T-helper 1 cell treated with Interleukin-12 subunit alpha and Interleukin-12 subunit beta and Interleukin-4 antibody, amounts not matched to agents 30 μg/mL and 1 μg/mL, for 36 hours (primary cell): ENCODE results near the gene VIPR2.
"Not testable (repeated sequence)": the region's sequence is repeated elsewhere in the genome, so short reads cannot be mapped to it uniquely, and the experiment has no call there.

ENCODE experiments used
- H3K27ac Mint-ChIP-seq: one replicate; pipeline ENCODE4 v1.8.0; 2021; ENCODE audit warnings: mild to moderate bottlenecking, mixed read lengths
- H3K27me3 Mint-ChIP-seq: one replicate; pipeline ENCODE4 v1.8.0; 2021; ENCODE audit warnings: low read depth, mixed read lengths
- H3K36me3 Mint-ChIP-seq: one replicate; pipeline ENCODE4 v1.8.0; 2021; ENCODE audit warnings: low read depth, mixed read lengths
- H3K4me1 Mint-ChIP-seq: one replicate; pipeline ENCODE4 v1.8.0; 2021; ENCODE audit warnings: low read depth, mixed read lengths
- H3K4me3 Mint-ChIP-seq: one replicate; pipeline ENCODE4 v1.8.0; 2021; ENCODE audit warnings: mild to moderate bottlenecking, moderate library complexity, mixed read lengths
- H3K9me3 Mint-ChIP-seq: one replicate; pipeline ENCODE4 v1.8.0; 2021; ENCODE audit warnings: mixed read lengths

Gene VIPR2, protein sequence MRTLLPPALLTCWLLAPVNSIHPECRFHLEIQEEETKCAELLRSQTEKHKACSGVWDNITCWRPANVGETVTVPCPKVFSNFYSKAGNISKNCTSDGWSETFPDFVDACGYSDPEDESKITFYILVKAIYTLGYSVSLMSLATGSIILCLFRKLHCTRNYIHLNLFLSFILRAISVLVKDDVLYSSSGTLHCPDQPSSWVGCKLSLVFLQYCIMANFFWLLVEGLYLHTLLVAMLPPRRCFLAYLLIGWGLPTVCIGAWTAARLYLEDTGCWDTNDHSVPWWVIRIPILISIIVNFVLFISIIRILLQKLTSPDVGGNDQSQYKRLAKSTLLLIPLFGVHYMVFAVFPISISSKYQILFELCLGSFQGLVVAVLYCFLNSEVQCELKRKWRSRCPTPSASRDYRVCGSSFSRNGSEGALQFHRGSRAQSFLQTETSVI

DNA sequence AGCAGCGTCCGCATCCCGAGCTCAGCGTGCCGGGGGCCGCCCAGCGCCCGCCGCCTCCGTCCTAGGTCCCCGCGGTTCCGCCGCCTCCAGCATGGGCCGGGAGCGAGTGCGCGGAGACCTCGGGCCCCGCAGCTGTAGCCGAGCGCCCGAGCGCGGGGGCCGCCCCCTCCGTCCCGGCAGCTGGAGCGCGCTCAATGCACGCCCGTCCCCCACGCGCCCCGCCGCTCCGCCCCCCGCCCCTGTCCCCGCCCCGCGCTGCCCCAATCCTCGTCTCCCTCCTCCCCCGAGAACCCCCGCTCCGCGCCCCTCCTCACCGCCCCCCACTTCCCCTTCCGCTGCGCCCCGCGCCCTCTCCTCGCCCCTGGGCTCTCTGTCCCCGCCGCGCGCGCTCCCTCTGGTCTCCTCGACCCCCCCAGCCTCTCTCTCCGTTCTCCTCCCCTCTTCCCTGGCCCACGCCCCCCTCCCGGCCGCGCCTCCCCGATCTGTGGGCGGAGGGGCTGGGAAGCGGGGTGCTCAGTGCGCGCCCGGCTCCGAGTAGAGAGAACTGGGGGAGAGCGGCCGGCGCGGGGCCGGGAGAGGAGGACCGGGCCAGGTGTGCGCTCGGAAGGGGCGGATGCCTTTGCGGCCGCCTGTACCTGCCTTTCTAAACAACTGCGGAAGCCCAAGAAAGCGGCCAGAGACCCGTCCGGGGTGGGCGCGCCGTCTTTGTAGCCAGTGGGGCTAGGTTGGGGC is at the start of gene VIPR2:
VIPR2 (minus strand) TSS at position 110 of the 732 bp plus-strand sequence; CDS start at position 14, 96 bp downstream.
- Mint-ChIP-seq H3K4me1 (peaks cover 2% of the 10 kb centered on the region), H3K27ac (no peak within 1 kb of the TSS), H3K9me3 (no peaks in the 10 kb centered on the region), H3K36me3 (no peaks in the 10 kb centered on the region), H3K27me3 (peaks cover 28% of the 10 kb centered on the region), H3K4me3 (peak within 1 kb of the TSS; percentile 42)

- Mint-ChIP-seq H3K36me3 (no peaks in the 10 kb centered on the region), H3K27me3 (peaks cover 4% of the 10 kb centered on the region), H3K4me3 (no peak overlapping the region), H3K4me1 (peaks cover 29% of the 10 kb centered on the region), H3K27ac (no peak overlapping the region), H3K9me3 (no peaks in the 10 kb centered on the region)
These were observed 49.0 kb upstream of the VIPR2 start for GRCh38 chr7:159193543-159194090.

DNA sequence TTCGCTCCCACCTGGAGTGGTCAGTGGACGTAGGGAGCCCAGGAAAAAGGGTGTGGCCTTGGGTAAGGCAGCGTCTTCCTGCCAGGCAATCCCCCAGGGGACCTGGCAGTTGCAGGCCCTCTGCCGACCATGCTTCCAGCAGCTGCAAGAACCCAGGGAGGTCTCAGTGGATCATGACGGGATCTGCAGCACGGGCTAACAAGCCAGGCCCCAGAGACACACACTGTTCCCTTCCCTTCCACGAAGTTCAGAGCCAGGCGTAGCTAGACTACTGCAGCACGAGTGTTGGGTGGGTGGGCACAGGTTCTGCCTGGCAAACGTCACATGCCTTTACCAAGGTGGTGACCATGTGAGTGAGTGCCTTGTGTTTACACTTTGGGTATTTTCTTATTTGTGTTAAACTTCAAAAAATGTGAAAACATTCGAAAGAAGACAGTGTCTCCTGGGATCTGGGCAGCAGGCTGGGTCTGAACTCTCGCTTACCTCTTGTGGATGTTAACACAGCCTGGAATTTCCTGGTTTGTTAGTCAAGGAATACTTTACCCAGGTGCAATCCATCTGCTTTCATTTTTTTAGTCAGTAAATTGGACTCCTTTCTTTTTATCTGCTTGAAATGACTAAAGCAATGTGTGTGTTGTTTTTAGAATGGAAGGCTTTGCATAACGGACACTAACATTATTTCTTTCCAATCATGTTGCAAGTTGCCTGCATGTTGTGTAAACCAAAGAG is 48.2 kb upstream of the VIPR2 start:
- Mint-ChIP-seq H3K4me1 (peaks cover 26% of the 10 kb centered on the region), H3K27me3 (peaks cover 4% of the 10 kb centered on the region), H3K27ac (no peak overlapping the region), H3K36me3 (no peaks in the 10 kb centered on the region), H3K9me3 (no peaks in the 10 kb centered on the region), H3K4me3 (no peak overlapping the region)

DNA sequence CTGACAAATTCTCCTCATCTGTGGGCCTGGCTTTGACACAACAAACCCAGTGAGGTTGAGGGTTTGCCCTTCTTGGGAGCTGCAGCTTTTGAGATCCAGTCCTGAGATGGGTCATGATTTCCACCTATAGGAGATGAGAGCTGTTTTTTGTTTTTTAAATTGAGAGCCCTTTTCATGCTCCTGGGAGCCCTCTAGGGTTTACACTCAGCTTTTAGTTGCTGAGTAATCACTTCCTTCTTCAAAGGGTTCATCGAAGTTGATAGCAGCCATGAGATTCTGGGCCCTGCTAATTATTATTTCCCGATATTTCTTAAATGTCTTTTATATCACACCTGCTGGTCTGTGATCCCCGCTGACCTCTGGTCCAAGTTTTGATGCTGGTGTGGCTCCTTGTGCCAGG is 47.3 kb upstream of the VIPR2 start:
- H3K27me3 Mint-ChIP-seq = peaks cover 4% of the 10 kb centered on the region
- no peak overlapping the region for H3K27ac Mint-ChIP-seq
- H3K9me3 Mint-ChIP-seq = no peaks in the 10 kb centered on the region
- no peaks in the 10 kb centered on the region for H3K36me3 Mint-ChIP-seq
- H3K4me1 Mint-ChIP-seq = peaks cover 17% of the 10 kb centered on the region
- H3K4me3 Mint-ChIP-seq = no peak overlapping the region

- Mint-ChIP-seq H3K4me3 (no peak overlapping the region), H3K27me3 (peaks cover 10% of the 10 kb centered on the region), H3K27ac (no peak overlapping the region), H3K4me1 (peaks cover 11% of the 10 kb centered on the region), H3K36me3 (no peaks in the 10 kb centered on the region), H3K9me3 (peaks cover 3% of the 10 kb centered on the region)
These were observed 46.6 kb upstream of the VIPR2 start for GRCh38 chr7:159191236-159191635.

GRCh38 chr7:159188011-159188410 is 43.3 kb upstream of the VIPR2 start:
- no peaks in the 10 kb centered on the region for H3K36me3 Mint-ChIP-seq
- H3K4me1 Mint-ChIP-seq = peaks cover 2% of the 10 kb centered on the region
- no peak overlapping the region for H3K27ac Mint-ChIP-seq
- H3K27me3 Mint-ChIP-seq = peaks cover 33% of the 10 kb centered on the region
- H3K4me3 Mint-ChIP-seq = no peak overlapping the region
- peaks cover 11% of the 10 kb centered on the region for H3K9me3 Mint-ChIP-seq

GRCh38 chr7:159179241-159179640 is 34.6 kb upstream of the VIPR2 start:
- H3K27ac Mint-ChIP-seq = no peak overlapping the region
- peaks cover 7% of the 10 kb centered on the region for H3K4me1 Mint-ChIP-seq
- H3K9me3 Mint-ChIP-seq = peaks cover 22% of the 10 kb centered on the region
- peaks cover 22% of the 10 kb centered on the region for H3K27me3 Mint-ChIP-seq
- H3K36me3 Mint-ChIP-seq = no peaks in the 10 kb centered on the region
- H3K4me3 Mint-ChIP-seq = no peak overlapping the region

- Mint-ChIP-seq H3K27ac (no peak overlapping the region), H3K9me3 (peaks cover 38% of the 10 kb centered on the region), H3K27me3 (peaks cover 13% of the 10 kb centered on the region), H3K4me1 (peaks cover 7% of the 10 kb centered on the region), H3K36me3 (no peaks in the 10 kb centered on the region), H3K4me3 (no peak overlapping the region)
These were observed 32.8 kb upstream of the VIPR2 start for GRCh38 chr7:159177284-159177953.

- no peak overlapping the region for H3K4me3 Mint-ChIP-seq
These were observed 31.1 kb upstream of the VIPR2 start for GRCh38 chr7:159175792-159176191.

DNA sequence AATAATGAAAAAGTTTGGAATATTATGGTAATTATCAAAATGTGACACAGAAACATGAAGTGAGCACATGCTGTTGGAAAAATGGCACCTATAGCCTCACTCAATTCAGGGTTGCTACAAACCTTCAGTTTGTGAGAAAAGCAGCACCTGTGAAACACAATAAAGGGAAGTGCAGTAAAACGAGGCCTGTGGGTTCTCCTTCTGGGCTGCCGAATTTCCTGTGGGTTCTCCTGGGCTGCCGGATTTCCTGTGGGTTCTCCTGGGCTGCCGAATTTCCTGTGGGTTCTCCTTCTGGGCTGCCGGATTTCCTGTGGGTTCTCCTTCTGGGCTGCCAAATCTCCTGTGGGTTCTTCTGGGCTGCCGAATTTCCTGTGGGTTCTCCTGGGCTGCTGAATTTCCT is 30.4 kb upstream of the VIPR2 start:
- not testable (repeated sequence) for H3K4me1 Mint-ChIP-seq, H3K27ac Mint-ChIP-seq, H3K36me3 Mint-ChIP-seq, H3K4me3 Mint-ChIP-seq
- H3K9me3 Mint-ChIP-seq = peaks cover 38% of the 10 kb centered on the region
- peaks cover 11% of the 10 kb centered on the region for H3K27me3 Mint-ChIP-seq

More at GRCh38 chr7:159175792-159176191, 31.1 kb upstream of the VIPR2 start:
- Mint-ChIP-seq H3K27ac (peak overlapping the region; percentile 76), H3K4me1 (peaks cover 7% of the 10 kb centered on the region), H3K36me3 (no peaks in the 10 kb centered on the region), H3K9me3 (peaks cover 38% of the 10 kb centered on the region), H3K27me3 (peaks cover 13% of the 10 kb centered on the region)

GRCh38 chr7:159172400-159172799 is 27.7 kb upstream of the VIPR2 start:
- H3K27me3 Mint-ChIP-seq = no peaks in the 10 kb centered on the region
- H3K36me3 Mint-ChIP-seq = no peaks in the 10 kb centered on the region
- H3K9me3 Mint-ChIP-seq = peaks cover 32% of the 10 kb centered on the region
- H3K4me3 Mint-ChIP-seq = no peak overlapping the region
- peaks cover 7% of the 10 kb centered on the region for H3K4me1 Mint-ChIP-seq
- H3K27ac Mint-ChIP-seq = no peak overlapping the region

GRCh38 chr7:159169391-159169790 is 24.7 kb upstream of the VIPR2 start:
- peaks cover 18% of the 10 kb centered on the region for H3K9me3 Mint-ChIP-seq
- no peaks in the 10 kb centered on the region for H3K27me3 Mint-ChIP-seq
- H3K36me3 Mint-ChIP-seq = no peaks in the 10 kb centered on the region
- H3K4me1 Mint-ChIP-seq = no peaks in the 10 kb centered on the region
- H3K27ac Mint-ChIP-seq = no peak overlapping the region
- H3K4me3 Mint-ChIP-seq = no peak overlapping the region

DNA sequence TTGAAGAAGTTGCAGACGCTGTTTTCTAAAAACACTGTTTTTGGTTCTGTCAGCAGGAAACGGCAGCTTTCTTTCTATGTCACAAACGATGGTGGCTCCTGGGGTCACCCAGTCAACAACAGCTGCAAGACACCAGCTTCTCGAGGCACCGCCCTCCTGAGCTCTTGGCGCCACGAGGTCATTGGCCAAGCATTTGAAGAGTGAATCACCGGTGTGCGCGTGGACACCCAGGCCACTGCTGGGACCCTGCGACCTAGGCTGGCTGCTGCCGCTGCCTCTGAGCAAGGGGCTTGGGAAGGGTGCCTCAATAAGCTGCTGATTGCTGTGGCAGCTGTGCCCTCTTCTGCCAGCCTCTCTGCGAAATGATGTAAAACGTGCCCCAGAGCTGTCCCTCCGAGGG is 22.5 kb upstream of the VIPR2 start:
- Mint-ChIP-seq H3K9me3 (no peaks in the 10 kb centered on the region), H3K27ac (peak overlapping the region; percentile 11), H3K4me3 (no peak overlapping the region), H3K4me1 (no peaks in the 10 kb centered on the region), H3K36me3 (no peaks in the 10 kb centered on the region), H3K27me3 (no peaks in the 10 kb centered on the region)

DNA sequence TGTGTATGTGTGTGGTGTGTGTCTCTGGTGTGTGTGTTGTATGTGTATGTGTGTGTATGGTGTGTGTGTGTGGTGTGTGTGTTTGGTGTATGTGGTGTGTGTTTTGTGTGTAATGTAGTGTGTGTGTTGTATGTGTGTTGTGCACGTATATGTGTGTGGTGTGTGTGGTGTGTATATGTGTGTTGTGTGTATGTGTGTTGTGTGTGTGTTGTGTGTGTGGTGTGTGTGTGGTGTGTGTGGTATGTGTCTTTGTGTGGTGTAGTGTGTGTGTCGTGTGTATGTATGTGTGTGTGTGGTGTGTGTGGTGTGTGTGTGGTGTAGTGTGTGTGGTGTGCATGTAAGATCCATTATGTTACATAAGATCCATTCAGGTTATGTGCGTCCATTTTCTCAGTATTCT is 21.9 kb upstream of the VIPR2 start:
- H3K4me1 Mint-ChIP-seq = no peaks in the 10 kb centered on the region
- no peaks in the 10 kb centered on the region for H3K27me3 Mint-ChIP-seq
- H3K4me3 Mint-ChIP-seq = no peak overlapping the region
- H3K36me3 Mint-ChIP-seq = no peaks in the 10 kb centered on the region
- no peak overlapping the region for H3K27ac Mint-ChIP-seq
- H3K9me3 Mint-ChIP-seq = no peaks in the 10 kb centered on the region
